Cardiac muscle cell (in vitro differentiated cells and primary cell): ENCODE data around the gene ETV5. TPM values are rescaled to one million over a fixed set of nuclear protein-coding genes. Genes with fewer than 3 reads are reported as not detected.

Source experiments
- DNase-seq, 2 donors: peaks; one replicate each; pipeline versions ENCODE4 v3.0.0 to v3.0.0-alpha.2; 2010 to 2017; ENCODE audit warnings: low read depth in 1 of 2, low spot score in 1 of 2
- H3K27ac ChIP-seq: fragments of 200-600 bp; sonication (generic); 2 replicates; pipeline ENCODE4 v1.5.1; 2016
- H3K27me3 ChIP-seq: fragments of 200-600 bp; sonication (generic); 2 replicates; pipeline ENCODE4 v1.6.0; 2016; ENCODE audit warnings: control low read depth
- H3K36me3 ChIP-seq: fragments of 200-600 bp; sonication (generic); 2 replicates; pipeline ENCODE4 v1.5.1; 2016; ENCODE audit warnings: control low read depth
- H3K4me1 ChIP-seq: fragments of 200-600 bp; sonication (generic); 2 replicates; pipeline ENCODE4 v1.8.1; 2017; ENCODE audit warnings: low read depth, mild to moderate bottlenecking, mixed run types
- H3K4me3 ChIP-seq: fragments of 200-600 bp; sonication (generic); 2 replicates; pipeline ENCODE4 v1.5.1; 2016; ENCODE audit warnings: mild to moderate bottlenecking
- H3K9me3 ChIP-seq: fragments of 200-600 bp; sonication (generic); 2 replicates; pipeline ENCODE4 v1.5.1; 2017; ENCODE audit warnings: low read depth, mild to moderate bottlenecking, control low read depth
- polyA plus RNA-seq: library from polyadenylated mRNA; unstranded; fragments of >200 nt; fragmentation: Nextera tagmentation; extraction: Ambion mirVana; gene quantifications from 2 replicates; pipeline ENCODE4 v1.2.1, GENCODE V29; 2016
- total RNA-seq: library from RNA; depleted of rRNA; stranded (reverse); fragments of >200 nt; gene quantifications from 2 replicates; pipeline ENCODE4 v1.2.3, GENCODE V29; 2016
- TF ChIP-seq, protein P1 (sequence below): IDR thresholded peaks from 2 replicates; pipeline ENCODE4 v1.5.1; 2012; ENCODE audit warnings: low read depth, mild to moderate bottlenecking, low read length

The ETV5 gene
- total and polyA plus RNA-seq, 2 experiments from 2014 or later, result 16.3 to 29.3 TPM

DNA sequence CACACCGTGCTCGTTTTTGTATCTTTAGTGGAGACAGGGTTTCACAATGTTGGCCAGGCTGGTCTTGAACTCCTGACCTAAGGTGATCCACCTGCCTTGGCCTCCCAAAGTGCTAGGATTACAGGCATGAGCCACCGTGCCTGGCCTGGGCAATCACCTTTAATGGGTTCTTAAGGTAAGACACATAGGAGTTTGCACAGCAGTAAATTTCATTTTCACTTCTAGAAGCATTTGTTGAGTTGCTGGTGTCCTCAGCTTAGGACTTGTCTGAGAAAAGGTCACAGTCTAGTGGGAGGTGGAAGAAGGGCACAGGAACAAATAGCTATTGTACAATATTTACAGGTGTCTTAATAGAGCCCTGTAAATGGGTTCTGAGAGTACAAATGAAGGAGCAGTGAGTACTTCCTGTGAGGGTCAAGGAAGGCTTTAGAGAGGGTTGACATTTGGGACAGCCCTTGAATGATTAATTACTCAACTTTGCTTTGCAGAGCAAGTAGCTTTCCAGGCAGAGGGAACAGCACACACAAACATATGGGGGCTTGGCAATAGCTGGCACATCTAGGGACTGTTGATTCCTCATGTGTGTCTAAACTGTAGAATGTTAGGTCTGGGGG, 8.7 kb upstream of the ETV5 start:
- H3K4me1 ChIP-seq, result peaks cover 14% of the 10 kb centered on the region
- no peaks in the 10 kb centered on the region for H3K36me3 ChIP-seq
- no peaks in the 10 kb centered on the region for H3K9me3 ChIP-seq
- TF ChIP-seq, protein P1, sequence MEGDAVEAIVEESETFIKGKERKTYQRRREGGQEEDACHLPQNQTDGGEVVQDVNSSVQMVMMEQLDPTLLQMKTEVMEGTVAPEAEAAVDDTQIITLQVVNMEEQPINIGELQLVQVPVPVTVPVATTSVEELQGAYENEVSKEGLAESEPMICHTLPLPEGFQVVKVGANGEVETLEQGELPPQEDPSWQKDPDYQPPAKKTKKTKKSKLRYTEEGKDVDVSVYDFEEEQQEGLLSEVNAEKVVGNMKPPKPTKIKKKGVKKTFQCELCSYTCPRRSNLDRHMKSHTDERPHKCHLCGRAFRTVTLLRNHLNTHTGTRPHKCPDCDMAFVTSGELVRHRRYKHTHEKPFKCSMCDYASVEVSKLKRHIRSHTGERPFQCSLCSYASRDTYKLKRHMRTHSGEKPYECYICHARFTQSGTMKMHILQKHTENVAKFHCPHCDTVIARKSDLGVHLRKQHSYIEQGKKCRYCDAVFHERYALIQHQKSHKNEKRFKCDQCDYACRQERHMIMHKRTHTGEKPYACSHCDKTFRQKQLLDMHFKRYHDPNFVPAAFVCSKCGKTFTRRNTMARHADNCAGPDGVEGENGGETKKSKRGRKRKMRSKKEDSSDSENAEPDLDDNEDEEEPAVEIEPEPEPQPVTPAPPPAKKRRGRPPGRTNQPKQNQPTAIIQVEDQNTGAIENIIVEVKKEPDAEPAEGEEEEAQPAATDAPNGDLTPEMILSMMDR, result no peak
- no peak for DNase-seq
- H3K27me3 ChIP-seq, result peaks cover 19% of the 10 kb centered on the region
- no peak overlapping the region for H3K27ac ChIP-seq
- no peak overlapping the region for H3K4me3 ChIP-seq

DNA sequence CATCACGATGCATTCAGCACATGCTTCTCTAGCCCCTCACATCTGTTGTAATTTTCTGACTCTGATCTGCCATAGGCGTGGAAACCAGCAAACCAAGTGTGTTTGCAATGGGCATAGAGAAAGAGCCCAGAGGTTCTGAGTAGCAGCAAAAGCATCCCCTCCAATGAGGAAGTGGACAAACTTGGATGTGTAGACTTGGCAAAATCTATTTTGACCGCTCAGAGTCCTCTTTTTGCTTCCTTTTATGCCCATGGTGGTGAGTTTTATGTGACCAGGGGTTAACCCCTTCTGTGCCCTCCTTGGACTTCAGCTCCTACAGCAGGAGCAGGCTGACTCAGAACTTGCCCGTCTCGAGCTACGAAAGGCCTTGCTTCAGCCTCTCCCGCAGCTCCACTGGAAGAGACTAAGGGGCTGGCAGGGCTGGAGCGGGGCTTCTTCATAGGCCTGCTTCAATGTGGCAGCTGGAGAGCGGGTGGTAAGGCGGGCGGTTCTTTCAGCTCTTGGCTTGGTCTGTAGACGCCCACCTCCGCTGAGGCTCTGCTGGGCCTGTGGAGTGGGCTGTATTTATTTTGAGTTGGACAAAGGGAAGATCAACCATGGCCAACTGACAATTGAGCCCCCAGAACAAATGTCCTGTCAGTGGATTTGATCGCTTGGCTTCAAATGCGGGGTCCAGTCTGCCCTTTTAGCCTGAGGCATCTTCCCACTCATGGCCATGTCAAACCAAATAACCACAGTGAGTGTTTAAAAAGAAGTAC, 6.5 kb upstream of the ETV5 start:
- H3K9me3 ChIP-seq, result no peaks in the 10 kb centered on the region
- no peak for DNase-seq
- H3K4me1 ChIP-seq, result peaks cover 2% of the 10 kb centered on the region
- no peaks in the 10 kb centered on the region for H3K36me3 ChIP-seq
- H3K27me3 ChIP-seq, result peaks cover 41% of the 10 kb centered on the region
- no peak overlapping the region for H3K27ac ChIP-seq
- no peak overlapping the region for H3K4me3 ChIP-seq
- TF ChIP-seq, protein P1, result no peak

DNA sequence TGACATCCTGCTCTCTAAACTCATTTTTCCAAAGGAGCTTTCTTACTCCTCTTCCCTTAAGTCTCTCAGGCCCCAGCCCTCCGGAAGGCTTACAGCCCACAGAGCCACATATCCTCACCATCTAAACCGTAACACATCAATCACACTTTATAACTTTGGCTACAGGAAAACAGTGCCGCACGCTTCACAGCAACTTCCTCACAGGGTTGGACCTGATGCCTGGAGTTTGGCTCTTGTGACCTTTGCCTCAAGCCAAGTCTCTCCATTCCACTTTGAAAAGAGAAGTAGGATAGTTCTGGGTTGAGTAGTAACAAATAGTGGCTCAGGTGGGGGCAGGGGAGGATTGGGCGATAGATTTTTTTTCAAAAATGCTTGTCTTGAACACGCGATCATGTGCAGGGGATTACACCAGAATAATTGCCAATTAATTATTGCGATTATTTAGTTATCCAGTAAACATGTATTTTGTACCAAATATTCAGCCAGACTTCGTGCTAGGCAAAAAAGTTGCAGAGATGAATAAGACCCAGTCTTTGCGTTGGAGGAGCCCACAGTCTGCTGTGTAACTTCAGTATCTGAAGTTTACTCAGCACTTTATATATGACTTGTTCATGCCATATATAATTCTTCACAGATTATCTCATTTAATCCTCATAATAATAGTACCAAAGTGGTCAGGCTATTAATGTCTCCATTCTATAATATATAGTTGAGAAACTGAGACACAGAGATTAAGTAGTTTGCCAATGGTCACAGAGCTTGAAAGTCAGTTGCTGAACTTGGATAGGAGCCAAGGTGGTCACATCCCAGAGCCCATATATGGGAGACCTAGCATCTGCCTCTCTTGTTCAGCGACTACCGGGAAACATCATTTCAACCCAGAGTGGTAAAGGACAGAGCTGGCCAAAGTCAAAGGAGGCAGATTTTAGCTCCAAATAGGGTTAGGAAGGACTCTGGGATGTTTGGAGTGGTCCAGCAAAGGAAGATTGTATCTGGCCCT, 2.4 kb upstream of the ETV5 start:
- no peak overlapping the region for H3K4me3 ChIP-seq
- no peaks in the 10 kb centered on the region for H3K9me3 ChIP-seq
- peaks cover 45% of the 10 kb centered on the region for H3K27me3 ChIP-seq
- H3K27ac ChIP-seq, result no peak overlapping the region
- DNase-seq, result no peak
- TF ChIP-seq, protein P1, result no peak
- peaks cover 11% of the 10 kb centered on the region for H3K4me1 ChIP-seq
- no peaks in the 10 kb centered on the region for H3K36me3 ChIP-seq

DNA sequence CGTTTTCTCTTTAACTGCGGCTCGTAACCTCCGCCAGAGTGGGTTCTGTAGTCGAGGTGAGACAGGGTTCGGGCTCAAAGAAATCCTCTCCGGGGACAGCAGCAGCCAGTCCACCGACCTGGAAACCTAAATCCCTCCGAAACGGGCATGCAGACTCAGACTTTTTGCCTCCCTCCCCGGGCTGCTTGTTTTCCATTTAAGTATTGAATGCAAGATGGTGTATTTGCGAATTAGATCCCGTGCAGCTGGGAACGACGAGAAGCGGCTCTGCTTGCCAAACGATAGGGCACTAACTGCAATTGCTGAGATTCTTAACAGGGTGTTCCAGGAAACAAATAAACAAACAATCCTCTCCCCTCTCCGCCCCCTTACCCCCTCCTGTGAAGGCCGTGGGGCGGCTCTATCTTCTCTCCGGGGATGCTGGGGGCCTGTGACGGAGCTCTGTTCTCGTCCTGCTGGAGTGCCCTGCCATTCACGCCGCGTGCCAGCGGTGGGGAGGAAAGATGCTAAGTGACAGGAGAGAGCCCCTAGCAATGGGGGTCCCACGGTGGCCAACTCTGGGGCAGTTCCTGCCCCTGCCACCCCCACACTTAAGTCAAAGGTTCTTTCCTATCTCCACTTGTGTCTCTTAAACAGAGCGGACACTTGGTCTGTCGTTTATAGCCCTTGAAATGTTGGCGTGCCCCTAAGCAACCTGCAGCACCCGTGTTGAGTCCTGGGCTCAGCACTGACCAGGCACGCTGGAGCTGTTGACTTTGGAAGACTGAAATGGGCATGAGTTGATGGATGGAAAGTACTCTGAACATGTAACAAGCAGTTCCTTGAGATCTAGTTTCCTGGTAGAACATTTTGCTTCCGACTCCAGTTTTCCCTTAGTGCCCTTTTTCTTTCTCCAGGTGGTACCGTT, 1.3 kb upstream of the ETV5 start:
- Histone ChIP-seq H3K36me3 (no peaks in the 10 kb centered on the region), H3K27me3 (peaks cover 37% of the 10 kb centered on the region), H3K4me3 (peak overlapping the region; percentile 42), H3K4me1 (peaks cover 21% of the 10 kb centered on the region), H3K9me3 (no peaks in the 10 kb centered on the region), H3K27ac (peak overlapping the region; percentile 56)
- DNase-seq, result peak in 1 of 2 donors; percentile 51
- TF ChIP-seq, protein P1, result no peak
